GM19324 (cell line): ENCODE measurements around the gene C6orf132.

Source experiments
- ATAC-seq: cut with Tn5 transposase; IDR thresholded peaks from one replicate; pipeline ENCODE4 v1.9.1; 2021; ENCODE audit warnings: mild to moderate bottlenecking, moderate library complexity; ENCODE audit not compliant: unreplicated experiment, low FRiP score

The C6orf132 gene

DNA sequence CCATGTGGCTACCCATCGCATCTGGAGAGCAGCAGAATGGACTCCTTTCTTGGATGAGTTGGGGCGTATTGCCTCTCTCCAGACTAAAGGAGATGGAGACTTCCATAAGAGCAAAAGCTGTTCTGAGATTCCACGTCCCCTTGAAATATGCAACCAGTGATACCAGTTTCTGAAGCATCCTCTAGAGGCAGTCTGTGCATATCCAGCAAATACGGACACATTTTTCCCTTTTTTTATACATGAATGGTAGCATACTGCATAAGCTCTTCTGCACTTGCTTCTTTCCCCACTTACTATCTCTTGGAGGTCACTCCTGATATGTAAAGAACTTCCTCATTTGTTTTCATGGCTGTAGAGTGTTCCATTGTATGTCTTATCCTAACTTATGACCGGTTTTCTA lies 57.5 kb downstream of the C6orf132 start:
- ATAC-seq = no peak

DNA sequence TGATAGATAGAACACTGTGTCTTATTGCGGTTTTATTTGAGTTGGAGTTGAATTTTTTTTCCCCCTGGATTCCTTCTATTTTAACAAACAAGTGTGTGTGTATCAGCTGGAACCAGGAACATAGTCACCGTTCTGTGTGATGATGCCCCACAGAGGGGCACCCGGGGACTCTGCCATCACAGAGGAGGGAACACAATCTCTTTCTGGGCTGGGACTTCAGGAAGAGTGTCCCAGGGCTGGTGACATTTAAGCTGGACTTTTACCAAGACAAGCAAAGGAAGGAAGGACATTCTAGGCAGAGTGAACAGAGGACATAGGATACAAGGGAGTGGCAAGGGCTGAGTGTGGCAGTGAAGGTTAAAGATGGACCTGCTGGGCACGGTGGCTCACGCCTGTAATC lies 58.9 kb downstream of the C6orf132 start:
- no peak for ATAC-seq

DNA sequence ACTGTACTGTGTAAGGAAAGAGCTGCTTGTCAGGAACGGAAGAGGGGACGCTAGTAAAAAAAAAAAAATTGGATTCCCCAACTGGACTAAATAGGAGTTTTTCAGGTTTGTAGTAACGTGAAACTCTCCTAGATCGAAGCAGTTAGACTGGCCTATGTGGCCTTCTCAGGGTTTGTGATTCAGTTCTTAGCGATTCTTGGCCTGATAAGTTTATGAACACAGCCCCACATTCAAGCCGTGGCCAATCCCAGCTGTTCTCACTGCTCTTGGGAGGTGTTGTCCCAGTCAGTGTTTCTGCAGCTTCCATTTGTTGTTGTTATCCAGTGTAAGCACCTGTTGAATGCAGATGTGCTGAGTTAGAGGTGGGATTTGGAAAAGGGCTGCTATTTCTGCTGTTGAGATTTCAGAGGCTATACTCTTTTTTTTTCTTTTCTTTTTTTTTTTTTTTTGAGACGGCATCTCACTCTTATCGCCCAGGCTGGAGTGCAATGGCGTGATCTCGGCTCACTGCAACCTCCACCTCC lies 62.4 kb downstream of the C6orf132 start:
- ATAC-seq = no peak

DNA sequence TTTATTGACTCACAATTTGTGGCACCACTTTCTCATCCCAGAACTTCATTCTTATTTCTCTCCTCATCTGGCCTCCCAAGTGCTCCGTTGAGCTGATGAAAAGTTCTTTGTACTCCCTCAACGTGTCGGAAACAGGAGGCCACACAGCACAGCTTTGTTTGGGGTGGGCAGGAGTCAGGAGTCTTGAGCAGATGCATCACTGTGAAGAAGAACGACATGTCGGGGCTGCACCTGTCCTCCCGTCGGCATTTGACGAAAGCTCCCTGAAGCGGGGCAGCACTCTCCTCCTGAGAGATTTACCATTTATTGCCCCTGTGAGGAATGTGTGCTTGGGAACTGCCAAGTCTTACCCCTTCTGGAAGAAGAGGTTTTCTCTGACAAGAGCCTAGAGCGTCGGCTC lies 64.0 kb downstream of the C6orf132 start:
- no peak for ATAC-seq

DNA sequence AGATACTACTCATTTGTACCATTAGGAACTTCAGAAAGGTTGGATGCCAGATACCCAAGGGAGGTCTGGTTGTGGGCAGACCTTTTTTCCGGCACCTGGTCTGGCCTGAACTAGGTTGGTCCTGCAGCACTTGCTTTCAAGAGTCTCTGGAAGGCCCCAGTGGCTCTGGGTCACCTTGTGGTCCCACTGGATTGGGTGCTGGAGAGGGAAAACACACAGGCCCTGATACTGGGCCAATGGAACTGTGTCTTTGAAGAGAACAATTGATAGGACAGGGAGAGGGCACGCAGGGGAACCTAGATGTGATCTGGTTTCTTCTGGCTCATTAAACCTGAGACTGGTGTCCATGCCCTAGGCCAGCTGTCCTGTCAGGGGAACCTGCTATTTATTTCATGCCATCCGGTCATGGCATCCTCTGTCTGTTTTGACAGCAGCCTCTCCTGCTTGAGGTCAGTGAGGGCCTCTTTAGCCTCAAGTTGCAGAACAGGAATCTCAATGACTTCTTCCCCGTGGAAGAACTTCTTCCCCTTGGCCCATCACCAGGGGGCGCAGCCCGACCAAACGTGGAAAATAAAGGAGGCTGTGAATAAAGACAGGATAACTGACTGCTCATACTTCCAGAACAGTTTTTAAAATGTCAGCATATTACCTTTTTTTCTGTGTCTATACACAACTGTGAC lies 67.1 kb downstream of the C6orf132 start:
- no peak for ATAC-seq

DNA sequence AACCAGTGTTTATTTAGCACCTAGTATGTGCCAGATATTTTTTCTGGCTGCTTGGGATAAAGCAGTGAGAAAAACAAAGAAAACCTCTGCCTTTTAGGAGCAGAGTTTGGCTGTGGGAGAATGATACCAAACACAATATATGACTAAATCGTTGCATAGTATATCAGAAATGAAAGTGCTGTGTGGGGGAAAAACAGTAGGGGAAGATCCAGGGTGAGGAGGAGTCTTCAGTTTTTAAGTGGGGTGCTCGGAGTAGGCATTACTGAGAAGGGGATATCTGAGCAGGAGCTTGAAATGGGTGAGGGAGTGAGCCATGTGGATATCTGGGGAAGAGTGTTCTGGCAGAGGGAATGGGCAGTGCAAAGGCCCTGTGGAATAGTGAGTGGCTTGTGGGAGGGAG lies 69.1 kb downstream of the C6orf132 start:
- no peak for ATAC-seq

DNA sequence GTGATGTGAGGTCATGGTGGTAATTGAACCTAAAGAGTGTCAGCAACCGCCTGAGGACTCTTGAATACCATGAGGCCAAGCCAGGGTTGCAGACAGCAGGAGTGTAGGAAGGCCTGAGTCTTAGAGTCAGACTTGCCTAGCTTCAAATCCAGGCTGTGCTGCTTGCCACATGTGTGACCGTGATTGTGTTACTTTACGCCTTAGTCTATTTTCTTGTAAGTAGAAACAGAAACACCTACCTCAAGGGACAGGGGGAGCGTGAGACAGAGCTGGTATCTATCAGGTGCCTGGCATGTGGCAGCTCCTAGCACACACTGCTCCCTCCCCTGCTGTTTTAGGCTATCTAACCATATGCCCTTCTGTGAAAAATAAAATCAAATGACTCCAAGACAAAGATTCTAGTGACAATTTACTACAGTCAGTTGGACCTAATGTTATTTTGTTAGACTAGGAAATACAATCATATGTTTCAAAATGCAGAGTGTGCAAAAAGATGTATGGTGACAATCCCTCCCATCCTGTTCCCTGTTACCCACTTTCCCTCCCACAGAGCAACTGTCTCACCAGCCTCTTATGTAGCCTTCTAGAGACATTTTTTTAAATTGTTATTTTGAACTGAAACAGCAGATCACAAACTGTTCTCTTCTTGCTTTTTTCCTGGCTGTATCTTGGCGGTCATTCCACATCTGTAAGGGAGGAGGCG lies 70.4 kb downstream of the C6orf132 start:
- ATAC-seq = no peak

DNA sequence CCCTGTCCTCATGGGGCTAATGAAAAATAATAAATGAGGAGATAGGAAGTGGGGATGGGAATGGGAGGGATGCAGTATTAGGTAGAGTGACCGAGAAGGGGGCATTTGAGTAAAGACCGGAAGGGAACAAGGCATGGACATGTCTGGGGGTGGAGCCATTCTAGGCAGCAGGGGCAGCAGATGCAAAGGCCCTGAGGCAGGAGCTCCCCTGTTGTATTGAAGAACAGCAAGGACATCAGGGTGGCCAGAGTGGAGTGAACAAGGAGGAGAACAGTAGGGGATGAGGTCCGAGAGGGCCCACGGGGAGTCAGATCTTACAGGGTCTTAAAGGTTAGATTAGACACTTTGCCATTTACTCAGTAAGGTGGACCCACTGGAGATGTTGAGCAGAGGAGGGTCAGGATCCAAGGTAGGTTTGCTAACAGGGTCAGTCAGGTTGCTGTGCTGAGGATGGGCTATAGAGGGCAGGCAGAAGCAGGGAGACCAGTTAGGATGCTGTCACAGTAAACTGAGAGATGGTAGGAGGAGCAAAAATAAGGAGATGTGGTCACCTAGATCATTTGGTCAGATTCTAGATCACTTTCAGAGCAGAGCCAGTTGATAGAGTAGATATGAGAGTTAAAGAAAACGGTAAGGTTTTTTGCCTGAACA lies 73.4 kb downstream of the C6orf132 start:
- ATAC-seq = no peak

DNA sequence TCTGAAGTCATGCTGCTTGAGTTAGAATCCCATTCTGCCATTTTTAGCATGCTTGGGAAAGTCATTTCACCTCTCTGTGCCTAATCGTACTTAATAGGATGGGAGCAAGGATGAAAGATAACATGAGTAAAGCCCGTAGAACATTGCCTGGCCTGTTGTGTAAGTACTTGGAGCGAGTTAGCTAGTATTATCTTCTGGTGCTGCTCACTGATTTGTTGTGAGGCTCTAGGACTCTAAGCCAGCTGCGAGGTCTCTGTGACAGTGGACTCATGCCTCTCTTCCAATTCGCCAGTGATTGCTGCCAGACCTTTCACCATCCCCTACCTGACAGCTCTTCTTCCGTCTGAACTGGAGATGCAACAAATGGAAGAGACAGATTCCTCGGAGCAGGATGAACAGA lies 74.2 kb downstream of the C6orf132 start:
- ATAC-seq = no peak

DNA sequence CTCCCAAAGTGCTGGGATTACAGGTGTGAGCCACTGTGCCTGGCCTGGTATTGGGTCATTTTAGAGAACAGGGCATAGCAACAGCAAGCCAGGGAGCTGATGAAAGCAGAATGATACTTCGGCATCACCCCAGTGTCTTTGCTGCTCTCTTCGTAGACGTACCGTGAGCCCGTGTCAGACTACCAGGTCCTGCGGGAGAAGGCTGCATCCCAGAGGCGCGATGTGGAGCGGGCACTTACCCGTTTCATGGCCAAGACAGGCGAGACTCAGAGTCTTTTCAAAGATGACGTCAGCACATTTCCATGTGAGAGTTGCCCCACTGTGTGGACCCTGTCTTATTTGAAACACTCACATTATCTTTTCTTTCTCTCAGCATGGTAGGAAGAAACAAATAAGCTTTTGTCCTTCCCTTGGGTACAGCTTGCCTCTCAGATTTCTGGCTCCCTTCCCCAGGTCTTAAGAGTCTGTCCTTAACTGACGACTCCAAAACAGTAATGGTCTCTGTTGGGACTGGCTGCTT lies 76.2 kb downstream of the C6orf132 start:
- no peak for ATAC-seq

DNA sequence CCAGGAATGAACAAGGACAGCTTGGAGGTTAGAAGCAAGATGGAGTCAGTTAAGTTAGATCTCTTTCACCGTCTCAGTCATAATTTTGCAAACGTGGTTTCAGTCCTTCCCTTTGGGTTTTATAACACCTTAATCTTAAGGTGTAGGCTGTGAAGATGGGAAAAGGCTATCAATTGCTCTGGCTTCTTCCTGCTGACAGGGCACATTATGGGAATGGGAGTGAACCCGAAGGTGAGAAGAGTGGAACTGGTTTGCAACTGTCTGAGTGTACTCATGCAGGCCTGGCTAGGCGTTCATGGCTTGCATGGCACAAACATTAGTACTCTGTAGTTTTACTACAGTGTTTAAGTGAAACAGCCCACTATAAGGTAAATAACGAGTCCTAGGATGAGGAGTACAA lies 82.7 kb downstream of the C6orf132 start:
- no peak for ATAC-seq

DNA sequence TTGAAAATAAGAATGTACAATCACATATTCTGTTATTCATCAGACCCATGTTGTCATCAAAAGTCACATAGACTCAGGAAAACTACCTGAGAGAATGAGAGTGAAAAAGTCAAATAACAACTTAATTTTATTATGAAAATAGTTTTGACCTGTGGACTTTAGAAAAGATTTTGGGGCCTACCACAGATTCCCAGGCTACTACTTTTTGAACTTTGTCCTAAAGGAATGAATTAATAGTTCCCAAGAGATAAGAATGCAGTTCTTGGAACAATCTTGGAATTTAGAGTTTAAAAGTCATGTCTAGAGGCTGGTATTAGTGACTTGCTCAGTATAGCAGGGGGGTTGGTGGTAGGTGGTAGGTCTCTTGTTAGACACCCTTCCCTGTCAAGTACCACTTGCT lies 88.8 kb downstream of the C6orf132 start:
- ATAC-seq = no peak

DNA sequence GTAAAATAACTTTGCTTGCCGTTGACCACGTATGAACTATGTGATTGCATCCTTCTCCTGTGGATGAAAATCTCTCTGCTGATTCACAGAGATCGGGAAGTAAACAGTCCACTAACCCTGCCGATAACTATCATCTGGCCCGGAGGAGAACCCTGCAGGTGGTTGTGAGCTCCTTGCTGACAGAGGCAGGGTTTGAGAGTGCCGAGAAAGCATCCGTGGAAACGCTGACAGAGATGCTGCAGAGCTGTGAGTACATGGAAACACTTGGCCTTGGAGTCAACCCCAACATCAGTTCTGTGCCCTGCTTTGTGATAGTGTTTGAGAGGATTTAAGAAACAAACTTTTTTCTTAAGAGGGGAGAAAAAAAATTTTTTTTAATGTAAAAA lies 91.2 kb downstream of the C6orf132 start:
- no peak for ATAC-seq
